PC-3 (cell line): Measurements from ENCODE around the gene UTP20. TPM values are rescaled to one million over a fixed set of nuclear protein-coding genes. Genes with fewer than 3 reads are reported as not detected.

ENCODE experiments used
- ATAC-seq: fragments of 200-7000 bp; cut with Tn5 transposase; 2 replicates; pipeline ENCODE4 v1.9.1; 2020; ENCODE audit warnings: mild to moderate bottlenecking, moderate library complexity
- BruUV-seq: library from RNA; stranded (reverse); fragments of 400-500 nt; replicated peaks from 2 replicates; lab custom pipeline; 2021; lab: Mats Ljungman, UMichigan
- CTCF ChIA-PET: fragments of 300-600 bp; sonication (Branson Sonifier 250); formaldehyde crosslinking; loops from one replicate; lab custom pipeline; 2022; ENCODE audit warnings: antibody characterized with exemption; lab: Charles Lee
- POLR2A ChIA-PET: fragments of 300-600 bp; sonication (Branson Sonifier 250); formaldehyde crosslinking; loops from one replicate; lab custom pipeline; 2022; ENCODE audit warnings: antibody characterized with exemption; ENCODE audit not compliant: unreplicated experiment; lab: Charles Lee
- DNase-seq: peaks from one replicate; pipeline ENCODE4 v3.0.0-alpha.2; 2015
- H2AFZ ChIP-seq: fragments of 300-600 bp; sonication (generic); 2 replicates; pipeline ENCODE4 v1.6.0; 2016; ENCODE audit warnings: antibody characterized with exemption, low read length
- H3F3A ChIP-seq: fragments of 300-600 bp; sonication (generic); one replicate; pipeline ENCODE4 v1.6.0; 2017; ENCODE audit warnings: antibody characterized with exemption, low read length, control low read depth, mild to moderate bottlenecking; ENCODE audit not compliant: unreplicated experiment
- H3K27ac ChIP-seq: fragments of 300-600 bp; sonication (generic); 2 replicates; pipeline ENCODE4 v1.5.1; 2016; ENCODE audit warnings: mild to moderate bottlenecking, low read length
- H3K27me3 ChIP-seq: fragments of 300-600 bp; sonication (generic); 2 replicates; pipeline ENCODE4 v1.6.1; 2016; ENCODE audit warnings: low read length, mixed read lengths
- H3K36me3 ChIP-seq: fragments of 300-600 bp; sonication (generic); 2 replicates; pipeline ENCODE4 v1.6.1; 2016; ENCODE audit warnings: low read depth, mixed run types, low read length, mixed read lengths
- H3K4me1 ChIP-seq: fragments of 300-600 bp; sonication (generic); 2 replicates; pipeline ENCODE4 v1.5.1; 2016; ENCODE audit warnings: low read length; ENCODE audit not compliant: insufficient read depth
- H3K4me2 ChIP-seq: fragments of 300-600 bp; sonication (generic); 2 replicates; pipeline ENCODE4 v1.6.0; 2016; ENCODE audit warnings: low read length
- H3K4me3 ChIP-seq: fragments of 300-600 bp; sonication (generic); 2 replicates; pipeline ENCODE4 v1.5.1; 2016; ENCODE audit warnings: mild to moderate bottlenecking, low read length, mixed read lengths
- H3K79me2 ChIP-seq: fragments of 300-600 bp; sonication (generic); 2 replicates; pipeline ENCODE4 v1.6.1; 2017; ENCODE audit warnings: low read length, mixed read lengths
- H3K9ac ChIP-seq: fragments of 300-600 bp; sonication (generic); 2 replicates; pipeline ENCODE4 v1.6.0; 2016; ENCODE audit warnings: mild to moderate bottlenecking, low read length
- H3K9me2 ChIP-seq: fragments of 300-600 bp; sonication (generic); replicated peaks from 2 replicates; pipeline ENCODE4 v1.6.1; 2016; ENCODE audit warnings: mixed run types, low read length, mixed read lengths
- H3K9me3 ChIP-seq: fragments of 300-600 bp; sonication (generic); 2 replicates; pipeline ENCODE4 v1.6.1; 2016; ENCODE audit warnings: low read length, mixed read lengths
- H4K20me1 ChIP-seq: fragments of 300-600 bp; sonication (generic); 2 replicates; pipeline ENCODE4 v1.6.1; 2016; ENCODE audit warnings: low read length, mixed read lengths
- CTCF ChIP-seq: fragments of 300-600 bp; sonication (generic); conservative IDR thresholded peaks from 2 replicates; pipeline ENCODE4 v1.5.1; 2017; ENCODE audit warnings: antibody characterized with exemption, low read depth, mild to moderate bottlenecking, low read length
- EZH2 ChIP-seq: fragments of 300-600 bp; sonication (generic); IDR thresholded peaks from one replicate; pipeline ENCODE4 v1.6.1; 2017; ENCODE audit warnings: antibody characterized with exemption, mild to moderate bottlenecking, low read length; ENCODE audit not compliant: unreplicated experiment
- EZH2phosphoT487 ChIP-seq: fragments of 300-600 bp; sonication (generic); IDR thresholded peaks from 2 replicates; pipeline ENCODE4 v1.6.1; 2018; ENCODE audit warnings: mild to moderate bottlenecking, antibody characterized with exemption, low read length, borderline replicate concordance
- intact Hi-C: fragments of 100-400 bp; cut with micrococcal nuclease; formaldehyde crosslinking; loops from 2 replicates; pipeline ENCODE4 v1.9.0; 2023
- total RNA-seq: library from RNA; depleted of rRNA; stranded (reverse); fragments of >200 nt; gene quantifications from 2 replicates; pipeline ENCODE4 v1.2.3, GENCODE V29; 2014

The UTP20 gene
- total RNA-seq, 1 experiment from 2014 or later = 31.3 TPM

GRCh38 chr12:101343893-101344292 lies 64.0 kb downstream of the UTP20 start:
- Histone ChIP-seq H3K9me3 (no peaks in the 10 kb centered on the region), H3K36me3 (peaks cover 65% of the 10 kb centered on the region), H3K27me3 (no peaks in the 10 kb centered on the region), H3K9ac (no peak overlapping the region), H2AFZ (no peak overlapping the region), H3K4me2 (no peak overlapping the region), H4K20me1 (no peaks in the 10 kb centered on the region), H3K9me2 (no peaks in the 10 kb centered on the region), H3K4me3 (no peak overlapping the region), H3K4me1 (no peaks in the 10 kb centered on the region), H3F3A (no peaks in the 10 kb centered on the region), H3K79me2 (no peaks in the 10 kb centered on the region), H3K27ac (no peak overlapping the region)
- DNase-seq = no peak
- ATAC-seq = no peak
- CTCF ChIA-PET = no interaction called here
- intact Hi-C loops = no loop called here
- BruUV-seq = no TSS peak
- POLR2A ChIA-PET = no interaction called here
- TF ChIP-seq CTCF (no peak), EZH2 (no peak), EZH2phosphoT487 (no peak)

- POLR2A ChIA-PET = no interaction called here
- H3K9me2 ChIP-seq = no peaks in the 10 kb centered on the region
Measured at GRCh38 chr12:101351682-101352081, 71.8 kb downstream of the UTP20 start.

More at GRCh38 chr12:101351682-101352081, 71.8 kb downstream of the UTP20 start:
- H3F3A ChIP-seq = no peaks in the 10 kb centered on the region
- CTCF ChIA-PET = no interaction called here
- H3K4me2 ChIP-seq = no peak overlapping the region
- DNase-seq (no peak), ATAC-seq (no peak)
- H3K9me3 ChIP-seq = no peaks in the 10 kb centered on the region
- no peaks in the 10 kb centered on the region for H3K79me2 ChIP-seq
- no peak overlapping the region for H3K4me3 ChIP-seq
- H3K27me3 ChIP-seq = no peaks in the 10 kb centered on the region
- BruUV-seq = no TSS peak
- TF ChIP-seq EZH2phosphoT487 (no peak), EZH2 (no peak), CTCF (no peak)
- no peak overlapping the region for H2AFZ ChIP-seq
- H3K9ac ChIP-seq = no peak overlapping the region
- H3K4me1 ChIP-seq = no peaks in the 10 kb centered on the region
- intact Hi-C loops = no loop called here
- no peak overlapping the region for H3K27ac ChIP-seq
- peaks cover 50% of the 10 kb centered on the region for H3K36me3 ChIP-seq
- H4K20me1 ChIP-seq = no peaks in the 10 kb centered on the region
